ENCODE measurements around the gene CAMTA1.
"Not testable (repeated sequence)": the region's sequence is repeated elsewhere in the genome, so short reads cannot be mapped to it uniquely, and the experiment has no call there.

The CAMTA1 gene

GRCh38 chr1:6785318-6785727 lies at the start of gene CAMTA1:
Gene CAMTA1, plus strand, starts transcription at chr1:6785454. Its CDS starts 77 bp downstream, at chr1:6785531.
- DNase-seq (ENCODE audit: low read depth): no peak

- no peak for DNase-seq (ENCODE audit: low read depth)
Measured at GRCh38 chr1:6738987-6739676, 46.1 kb upstream of the CAMTA1 start.

GRCh38 chr1:6742676-6743188 lies 42.5 kb upstream of the CAMTA1 start:
- DNase-seq (ENCODE audit: low read depth): not testable (repeated sequence)

GRCh38 chr1:6743189-6744101 lies 41.8 kb upstream of the CAMTA1 start:
- DNase-seq (ENCODE audit: low read depth): peak; percentile 50

GRCh38 chr1:6745073-6745472 lies 40.2 kb upstream of the CAMTA1 start:
- DNase-seq (ENCODE audit: low read depth): no peak

GRCh38 chr1:6747674-6748073 lies 37.6 kb upstream of the CAMTA1 start:
- DNase-seq (ENCODE audit: low read depth): no peak

- DNase-seq (ENCODE audit: low read depth): no peak
Measured at GRCh38 chr1:6750490-6750889, 34.8 kb upstream of the CAMTA1 start.

GRCh38 chr1:6753320-6754140 lies 31.7 kb upstream of the CAMTA1 start:
- no peak for DNase-seq (ENCODE audit: low read depth)

- no peak for DNase-seq (ENCODE audit: low read depth)
Measured at GRCh38 chr1:6756457-6756856, 28.8 kb upstream of the CAMTA1 start.

GRCh38 chr1:6757719-6758435 lies 27.4 kb upstream of the CAMTA1 start:
- DNase-seq (ENCODE audit: low read depth): no peak

GRCh38 chr1:6761196-6761737 lies 24.0 kb upstream of the CAMTA1 start:
- no peak for DNase-seq (ENCODE audit: low read depth)

GRCh38 chr1:6762060-6762459 lies 23.2 kb upstream of the CAMTA1 start:
- no peak for DNase-seq (ENCODE audit: low read depth)

GRCh38 chr1:6770751-6771440 lies 14.4 kb upstream of the CAMTA1 start:
- DNase-seq (ENCODE audit: low read depth): no peak

- DNase-seq (ENCODE audit: low read depth): no peak
Measured at GRCh38 chr1:6771441-6771769, 13.8 kb upstream of the CAMTA1 start.

GRCh38 chr1:6774381-6774780 lies 10.9 kb upstream of the CAMTA1 start:
- DNase-seq (ENCODE audit: low read depth): no peak

- DNase-seq (ENCODE audit: low read depth): no peak
Measured at GRCh38 chr1:6775261-6776043, 9.8 kb upstream of the CAMTA1 start.

GRCh38 chr1:6776389-6776788 lies 8.9 kb upstream of the CAMTA1 start:
- no peak for DNase-seq (ENCODE audit: low read depth)

- DNase-seq (ENCODE audit: low read depth): no peak
Measured at GRCh38 chr1:6776895-6777294, 8.4 kb upstream of the CAMTA1 start.

GRCh38 chr1:6777813-6778212 lies 7.4 kb upstream of the CAMTA1 start:
- DNase-seq (ENCODE audit: low read depth): no peak
